Hypothalamus (tissue), 51 donors: ENCODE data around the gene TNFRSF18.

Experiments
- DNase-seq, 51 donors: peaks; one replicate each; lab custom pipeline; 2025; lab: John Stamatoyannopoulos, UW

TNFRSF18 gene

DNA sequence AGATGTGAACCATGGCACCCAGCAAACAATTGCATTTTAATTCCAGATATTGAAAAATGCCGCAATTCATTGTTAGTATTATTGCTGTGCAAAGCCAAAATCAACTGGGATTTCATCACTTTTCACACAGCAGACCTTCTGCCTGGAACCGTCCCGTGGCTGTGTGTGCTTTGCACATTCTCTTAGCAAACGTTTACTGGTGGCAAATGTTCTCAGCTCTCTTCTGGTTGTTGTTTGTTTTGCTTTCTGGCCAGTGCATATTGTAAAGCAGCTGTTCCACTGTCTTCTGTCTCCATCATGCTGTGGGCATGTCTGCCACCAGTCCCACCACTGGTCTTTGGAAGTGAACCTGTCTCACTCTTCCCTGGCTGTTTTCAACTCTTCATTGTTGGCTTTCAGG, 52.5 kb downstream of the TNFRSF18 start:
- no peak for DNase-seq
